ENCODE results near the gene F2R. TPM values are rescaled to one million over a fixed set of nuclear protein-coding genes. Genes with fewer than 3 reads are reported as not detected.
A peak's percentile ranks its signal among the peaks of the same experiment; 100 is the strongest.

Gene F2R
- polyA plus RNA-seq, 1 donor (not counting 4 experiments of a cell fraction or from before 2014, with no cell fraction given): 56.8 TPM

DNA sequence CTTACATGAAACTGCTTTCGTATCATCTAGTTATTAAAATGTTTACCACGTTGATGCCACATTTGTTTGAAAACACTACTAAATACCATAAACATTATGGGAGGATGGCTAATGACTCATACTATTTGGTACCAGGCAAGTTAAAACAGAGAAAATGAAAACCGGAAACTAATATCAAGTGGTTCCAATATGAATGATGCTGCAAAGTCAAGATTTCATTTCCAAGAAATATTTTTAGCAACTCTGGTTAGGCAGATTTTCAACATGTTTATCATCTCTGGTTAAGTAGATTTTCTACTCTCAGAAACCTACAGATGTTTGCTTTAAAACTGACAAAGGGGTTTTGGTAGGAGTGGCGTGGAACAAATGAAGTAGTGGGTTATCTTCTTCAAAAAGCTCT is 4.9 kb upstream of the F2R start:
- peak overlapping the region; percentile 97 for H3K27ac ChIP-seq (ENCODE audit: control insufficient read depth, insufficient read depth, low read length)

DNA sequence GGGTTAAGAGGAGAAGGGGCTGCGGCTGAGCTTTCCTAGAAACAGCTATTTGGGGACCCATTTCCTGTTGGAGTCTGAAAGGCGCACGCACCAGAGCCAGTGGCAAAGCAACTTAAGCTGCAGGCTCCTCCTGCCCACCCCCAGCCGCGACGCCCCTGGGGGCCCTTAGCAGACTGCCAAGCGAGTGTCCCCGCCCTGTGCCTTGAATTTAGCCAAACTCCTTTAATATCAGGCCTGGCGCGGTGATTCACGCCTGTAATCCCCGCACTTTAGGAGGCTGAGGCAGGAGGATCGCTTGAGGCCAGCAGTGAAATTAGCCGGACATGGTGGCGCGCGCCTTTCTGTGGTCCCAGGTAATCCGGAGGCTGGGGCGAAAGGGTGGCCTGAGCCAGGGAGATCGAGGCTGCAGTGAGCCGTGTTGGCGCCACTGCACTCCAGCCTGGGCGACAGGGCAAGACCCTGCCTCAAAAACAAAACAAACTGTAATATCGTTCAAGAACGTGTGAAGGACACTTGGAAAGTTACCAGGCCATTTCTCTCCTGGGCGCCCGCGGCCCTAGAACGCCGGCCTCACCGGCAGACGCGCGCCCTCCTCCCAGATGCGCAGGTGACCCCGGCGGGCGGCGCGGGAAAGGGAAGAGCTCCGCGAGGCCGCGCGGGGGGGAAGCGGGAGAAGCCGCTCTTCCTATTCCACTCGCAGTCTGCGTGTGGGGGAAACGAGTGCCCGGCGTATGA is 1.0 kb upstream of the F2R start:
- no peaks in the 10 kb centered on the region for H3K9me1 ChIP-seq (ENCODE audit: control insufficient read depth, extremely low read depth, insufficient read depth, low read length)
- H3K27me3 ChIP-seq (ENCODE audit: control insufficient read depth, extremely low read depth, insufficient read depth, low read length): peaks cover 5% of the 10 kb centered on the region
- H3K36me3 ChIP-seq (ENCODE audit: control insufficient read depth in 2 of 2, extremely low read depth in 1 of 2, insufficient read depth in 2 of 2, low read length in 2 of 2): no peaks in the 10 kb centered on the region
- TF ChIP-seq EZH2 (IDR thresholded peaks at IDR 0.05; ENCODE audit: low read length): no peak
- TF ChIP-seq, protein P1, sequence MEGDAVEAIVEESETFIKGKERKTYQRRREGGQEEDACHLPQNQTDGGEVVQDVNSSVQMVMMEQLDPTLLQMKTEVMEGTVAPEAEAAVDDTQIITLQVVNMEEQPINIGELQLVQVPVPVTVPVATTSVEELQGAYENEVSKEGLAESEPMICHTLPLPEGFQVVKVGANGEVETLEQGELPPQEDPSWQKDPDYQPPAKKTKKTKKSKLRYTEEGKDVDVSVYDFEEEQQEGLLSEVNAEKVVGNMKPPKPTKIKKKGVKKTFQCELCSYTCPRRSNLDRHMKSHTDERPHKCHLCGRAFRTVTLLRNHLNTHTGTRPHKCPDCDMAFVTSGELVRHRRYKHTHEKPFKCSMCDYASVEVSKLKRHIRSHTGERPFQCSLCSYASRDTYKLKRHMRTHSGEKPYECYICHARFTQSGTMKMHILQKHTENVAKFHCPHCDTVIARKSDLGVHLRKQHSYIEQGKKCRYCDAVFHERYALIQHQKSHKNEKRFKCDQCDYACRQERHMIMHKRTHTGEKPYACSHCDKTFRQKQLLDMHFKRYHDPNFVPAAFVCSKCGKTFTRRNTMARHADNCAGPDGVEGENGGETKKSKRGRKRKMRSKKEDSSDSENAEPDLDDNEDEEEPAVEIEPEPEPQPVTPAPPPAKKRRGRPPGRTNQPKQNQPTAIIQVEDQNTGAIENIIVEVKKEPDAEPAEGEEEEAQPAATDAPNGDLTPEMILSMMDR (optimal IDR thresholded peaks at IDR 0.05 in 1 of 3, IDR thresholded peaks at IDR 0.05 in 1 of 3, conservative IDR thresholded peaks at IDR 0.05 in 1 of 3; ENCODE audit: extremely low read depth in 1 of 3, insufficient read depth in 2 of 3, low read length in 3 of 3): no peak
- H2AFZ ChIP-seq (ENCODE audit: control insufficient read depth, low read length): peak overlapping the region; percentile 93
- peak overlapping the region; percentile 93 for H3K4me2 ChIP-seq (ENCODE audit: control insufficient read depth, extremely low read depth, insufficient read depth, low read depth, low read length)
- H3K9ac ChIP-seq (ENCODE audit: control insufficient read depth, extremely low read depth, insufficient read depth, low read length): peak overlapping the region; percentile 88
- DNase-seq (ENCODE audit: low read depth, low spot score) (no peak), FAIRE-seq (no peak)
- dilution Hi-C loops (cut with MboI; ENCODE audit: extremely low pct_ligation_motif_present, low sequenced_read_pairs): no loop called here
- peaks cover 34% of the 10 kb centered on the region for H3K79me2 ChIP-seq (ENCODE audit: control insufficient read depth, insufficient read depth, low read length)
- peak overlapping the region in 2 of 3 experiments; percentile 93 to 97 for H3K4me3 ChIP-seq (ENCODE audit: control insufficient read depth in 2 of 3, extremely low read depth in 1 of 3, insufficient read depth in 2 of 3, low read depth in 1 of 3, low read length in 3 of 3)
- H3K4me1 ChIP-seq (ENCODE audit: control insufficient read depth, extremely low read depth, insufficient read depth, low read length): peaks cover 29% of the 10 kb centered on the region
- peak overlapping the region; percentile 64 for H3K27ac ChIP-seq (ENCODE audit: control insufficient read depth, insufficient read depth, low read length)
- no peaks in the 10 kb centered on the region for H4K20me1 ChIP-seq (ENCODE audit: control insufficient read depth, extremely low read depth, insufficient read depth, low read length)
- H3K9me3 ChIP-seq (ENCODE audit: control insufficient read depth, low read depth, low read length): no peaks in the 10 kb centered on the region

More for the DNA sequence above, 4.9 kb upstream of the F2R start:
- Histone ChIP-seq H3K4me3 (ENCODE audit: control insufficient read depth in 2 of 3, extremely low read depth in 1 of 3, insufficient read depth in 2 of 3, low read depth in 1 of 3, low read length in 3 of 3) (peak overlapping the region in 2 of 3 experiments; percentile 52 to 63), H3K9me1 (ENCODE audit: control insufficient read depth, extremely low read depth, insufficient read depth, low read length) (no peaks in the 10 kb centered on the region), H3K4me2 (ENCODE audit: control insufficient read depth, extremely low read depth, insufficient read depth, low read depth, low read length) (peak overlapping the region; percentile 92), H3K36me3 (ENCODE audit: control insufficient read depth in 2 of 2, extremely low read depth in 1 of 2, insufficient read depth in 2 of 2, low read length in 2 of 2) (no peaks in the 10 kb centered on the region), H3K9ac (ENCODE audit: control insufficient read depth, extremely low read depth, insufficient read depth, low read length) (peak overlapping the region; percentile 83), H4K20me1 (ENCODE audit: control insufficient read depth, extremely low read depth, insufficient read depth, low read length) (no peaks in the 10 kb centered on the region), H2AFZ (ENCODE audit: control insufficient read depth, low read length) (no peak overlapping the region), H3K27me3 (ENCODE audit: control insufficient read depth, extremely low read depth, insufficient read depth, low read length) (peaks cover 5% of the 10 kb centered on the region), H3K9me3 (ENCODE audit: control insufficient read depth, low read depth, low read length) (no peaks in the 10 kb centered on the region), H3K4me1 (ENCODE audit: control insufficient read depth, extremely low read depth, insufficient read depth, low read length) (peaks cover 26% of the 10 kb centered on the region), H3K79me2 (ENCODE audit: control insufficient read depth, insufficient read depth, low read length) (no peaks in the 10 kb centered on the region)
- DNase-seq (ENCODE audit: low read depth, low spot score) (peak; percentile 65), FAIRE-seq (peak; percentile 69)
- TF ChIP-seq EZH2 (IDR thresholded peaks at IDR 0.05; ENCODE audit: low read length): no peak
- TF ChIP-seq, protein P1 (optimal IDR thresholded peaks at IDR 0.05 in 1 of 3, IDR thresholded peaks at IDR 0.05 in 1 of 3, conservative IDR thresholded peaks at IDR 0.05 in 1 of 3; ENCODE audit: extremely low read depth in 1 of 3, insufficient read depth in 2 of 3, low read length in 3 of 3): no peak
- dilution Hi-C loops (cut with MboI; ENCODE audit: extremely low pct_ligation_motif_present, low sequenced_read_pairs): no loop called here

Measured in keratinocyte (primary cell).